Measurements from ENCODE around the gene CECR2.

CECR2 gene

DNA sequence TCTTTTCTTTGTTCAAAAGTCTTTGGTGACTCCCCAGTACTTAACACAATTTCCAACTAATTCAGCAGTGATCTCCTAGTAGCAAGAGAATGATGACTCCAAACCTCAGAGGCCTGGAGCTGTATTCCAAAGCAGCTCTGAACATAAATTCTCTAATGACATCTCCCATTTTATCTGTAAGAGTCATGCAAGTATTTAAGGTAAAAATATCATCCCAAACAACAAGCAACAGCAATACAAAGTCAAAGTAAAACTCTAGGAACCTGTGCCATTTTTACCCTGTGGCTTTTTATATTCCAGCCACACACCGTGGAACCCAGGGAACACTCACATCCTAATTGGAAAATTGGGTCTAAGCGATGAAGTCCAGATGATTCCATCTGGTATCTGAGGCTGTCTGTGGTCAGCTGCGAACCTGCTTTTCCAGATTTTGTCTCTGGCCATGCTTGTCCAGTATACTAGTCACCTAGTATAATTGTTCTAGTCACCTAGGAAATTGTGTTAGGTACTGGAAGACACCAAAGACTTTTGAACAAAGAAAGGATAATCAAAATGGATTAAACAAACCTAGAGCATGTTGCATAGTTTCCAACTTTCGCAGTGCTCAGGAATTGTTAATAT, 101.7 kb downstream of the CECR2 start:
- TF ChIP-seq, protein P1, sequence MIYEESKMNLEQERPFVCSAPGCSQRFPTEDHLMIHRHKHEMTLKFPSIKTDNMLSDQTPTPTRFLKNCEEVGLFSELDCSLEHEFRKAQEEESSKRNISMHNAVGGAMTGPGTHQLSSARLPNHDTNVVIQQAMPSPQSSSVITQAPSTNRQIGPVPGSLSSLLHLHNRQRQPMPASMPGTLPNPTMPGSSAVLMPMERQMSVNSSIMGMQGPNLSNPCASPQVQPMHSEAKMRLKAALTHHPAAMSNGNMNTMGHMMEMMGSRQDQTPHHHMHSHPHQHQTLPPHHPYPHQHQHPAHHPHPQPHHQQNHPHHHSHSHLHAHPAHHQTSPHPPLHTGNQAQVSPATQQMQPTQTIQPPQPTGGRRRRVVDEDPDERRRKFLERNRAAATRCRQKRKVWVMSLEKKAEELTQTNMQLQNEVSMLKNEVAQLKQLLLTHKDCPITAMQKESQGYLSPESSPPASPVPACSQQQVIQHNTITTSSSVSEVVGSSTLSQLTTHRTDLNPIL (CRISPR knock-in tag; IDR thresholded peaks at IDR 0.05; ENCODE audit: low read depth): no peak
- TF ChIP-seq ZNF70 (CRISPR knock-in tag; IDR thresholded peaks at IDR 0.05) (no peak), GLIS3 (CRISPR knock-in tag; IDR thresholded peaks at IDR 0.05) (no peak), TOX (CRISPR knock-in tag; IDR thresholded peaks at IDR 0.05; ENCODE audit: borderline replicate concordance) (no peak), ARNTL (CRISPR knock-in tag; IDR thresholded peaks at IDR 0.05; ENCODE audit: borderline replicate concordance, low read depth) (no peak), ZFP30 (CRISPR knock-in tag; IDR thresholded peaks at IDR 0.05) (no peak), ZNF565 (CRISPR knock-in tag; conservative IDR thresholded peaks at IDR 0.05; ENCODE audit: low read depth) (no peak), PPARA (CRISPR knock-in tag; IDR thresholded peaks at IDR 0.05; ENCODE audit: borderline replicate concordance) (no peak), SNAI2 (CRISPR knock-in tag; IDR thresholded peaks at IDR 0.05) (no peak), ISL1 (CRISPR knock-in tag; IDR thresholded peaks at IDR 0.05) (no peak), RARB (CRISPR knock-in tag; IDR thresholded peaks at IDR 0.05) (no peak)
- TF ChIP-seq, protein P2, sequence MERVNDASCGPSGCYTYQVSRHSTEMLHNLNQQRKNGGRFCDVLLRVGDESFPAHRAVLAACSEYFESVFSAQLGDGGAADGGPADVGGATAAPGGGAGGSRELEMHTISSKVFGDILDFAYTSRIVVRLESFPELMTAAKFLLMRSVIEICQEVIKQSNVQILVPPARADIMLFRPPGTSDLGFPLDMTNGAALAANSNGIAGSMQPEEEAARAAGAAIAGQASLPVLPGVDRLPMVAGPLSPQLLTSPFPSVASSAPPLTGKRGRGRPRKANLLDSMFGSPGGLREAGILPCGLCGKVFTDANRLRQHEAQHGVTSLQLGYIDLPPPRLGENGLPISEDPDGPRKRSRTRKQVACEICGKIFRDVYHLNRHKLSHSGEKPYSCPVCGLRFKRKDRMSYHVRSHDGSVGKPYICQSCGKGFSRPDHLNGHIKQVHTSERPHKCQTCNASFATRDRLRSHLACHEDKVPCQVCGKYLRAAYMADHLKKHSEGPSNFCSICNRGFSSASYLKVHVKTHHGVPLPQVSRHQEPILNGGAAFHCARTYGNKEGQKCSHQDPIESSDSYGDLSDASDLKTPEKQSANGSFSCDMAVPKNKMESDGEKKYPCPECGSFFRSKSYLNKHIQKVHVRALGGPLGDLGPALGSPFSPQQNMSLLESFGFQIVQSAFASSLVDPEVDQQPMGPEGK (CRISPR knock-in tag; IDR thresholded peaks at IDR 0.05; ENCODE audit: borderline replicate concordance): no peak
- TF ChIP-seq, protein P3, sequence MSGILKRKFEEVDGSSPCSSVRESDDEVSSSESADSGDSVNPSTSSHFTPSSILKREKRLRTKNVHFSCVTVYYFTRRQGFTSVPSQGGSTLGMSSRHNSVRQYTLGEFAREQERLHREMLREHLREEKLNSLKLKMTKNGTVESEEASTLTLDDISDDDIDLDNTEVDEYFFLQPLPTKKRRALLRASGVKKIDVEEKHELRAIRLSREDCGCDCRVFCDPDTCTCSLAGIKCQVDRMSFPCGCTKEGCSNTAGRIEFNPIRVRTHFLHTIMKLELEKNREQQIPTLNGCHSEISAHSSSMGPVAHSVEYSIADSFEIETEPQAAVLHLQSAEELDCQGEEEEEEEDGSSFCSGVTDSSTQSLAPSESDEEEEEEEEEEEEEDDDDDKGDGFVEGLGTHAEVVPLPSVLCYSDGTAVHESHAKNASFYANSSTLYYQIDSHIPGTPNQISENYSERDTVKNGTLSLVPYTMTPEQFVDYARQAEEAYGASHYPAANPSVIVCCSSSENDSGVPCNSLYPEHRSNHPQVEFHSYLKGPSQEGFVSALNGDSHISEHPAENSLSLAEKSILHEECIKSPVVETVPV (CRISPR knock-in tag; IDR thresholded peaks at IDR 0.05): no peak
- ATAC-seq: no peak

DNA sequence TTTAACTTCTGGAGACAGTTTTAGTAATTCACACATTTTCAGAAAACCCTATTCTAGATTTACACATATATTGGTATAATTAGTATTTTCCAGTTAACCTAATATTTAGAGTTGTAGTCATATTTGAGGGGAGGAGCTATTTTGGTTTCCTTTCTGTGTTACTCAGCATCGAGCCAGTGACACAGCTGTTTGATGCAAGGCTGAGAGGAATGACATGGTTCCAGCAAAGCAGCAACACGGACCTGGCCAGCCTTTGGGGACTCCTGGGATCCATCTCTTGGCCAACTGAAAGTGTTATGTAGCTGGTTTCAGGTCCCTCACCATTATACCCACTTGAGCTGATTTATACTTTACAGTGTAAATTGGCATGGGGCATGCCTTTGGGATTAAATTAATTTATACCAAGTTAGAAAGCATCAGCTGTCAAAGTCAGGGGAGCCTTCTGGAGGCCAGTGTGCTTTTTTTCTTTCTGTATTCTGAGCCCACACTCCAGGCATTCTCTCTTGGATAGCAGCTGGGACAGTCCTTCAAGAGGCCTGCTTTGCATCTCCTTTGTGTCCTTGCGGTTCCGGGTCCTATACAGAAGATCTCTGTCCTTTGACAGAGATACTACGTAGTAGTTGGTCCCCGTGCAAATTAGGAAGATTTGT, 102.8 kb downstream of the CECR2 start:
- ATAC-seq: no peak
- TF ChIP-seq, protein P2 (CRISPR knock-in tag; IDR thresholded peaks at IDR 0.05; ENCODE audit: borderline replicate concordance): no peak
- TF ChIP-seq ZNF70 (CRISPR knock-in tag; IDR thresholded peaks at IDR 0.05): no peak
- TF ChIP-seq TOX (CRISPR knock-in tag; IDR thresholded peaks at IDR 0.05; ENCODE audit: borderline replicate concordance): no peak
- TF ChIP-seq ZNF8 (CRISPR knock-in tag; IDR thresholded peaks at IDR 0.05): no peak
- TF ChIP-seq, protein P4, sequence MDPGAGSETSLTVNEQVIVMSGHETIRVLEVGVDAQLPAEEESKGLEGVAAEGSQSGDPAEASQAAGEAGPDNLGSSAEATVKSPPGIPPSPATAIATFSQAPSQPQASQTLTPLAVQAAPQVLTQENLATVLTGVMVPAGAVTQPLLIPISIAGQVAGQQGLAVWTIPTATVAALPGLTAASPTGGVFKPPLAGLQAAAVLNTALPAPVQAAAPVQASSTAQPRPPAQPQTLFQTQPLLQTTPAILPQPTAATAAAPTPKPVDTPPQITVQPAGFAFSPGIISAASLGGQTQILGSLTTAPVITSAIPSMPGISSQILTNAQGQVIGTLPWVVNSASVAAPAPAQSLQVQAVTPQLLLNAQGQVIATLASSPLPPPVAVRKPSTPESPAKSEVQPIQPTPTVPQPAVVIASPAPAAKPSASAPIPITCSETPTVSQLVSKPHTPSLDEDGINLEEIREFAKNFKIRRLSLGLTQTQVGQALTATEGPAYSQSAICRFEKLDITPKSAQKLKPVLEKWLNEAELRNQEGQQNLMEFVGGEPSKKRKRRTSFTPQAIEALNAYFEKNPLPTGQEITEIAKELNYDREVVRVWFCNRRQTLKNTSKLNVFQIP (CRISPR knock-in tag; IDR thresholded peaks at IDR 0.05; ENCODE audit: borderline replicate concordance, low read depth): no peak
- TF ChIP-seq PPARA (CRISPR knock-in tag; IDR thresholded peaks at IDR 0.05; ENCODE audit: borderline replicate concordance): no peak
- TF ChIP-seq ARNTL (CRISPR knock-in tag; IDR thresholded peaks at IDR 0.05; ENCODE audit: borderline replicate concordance, low read depth): no peak
- TF ChIP-seq, protein P1 (CRISPR knock-in tag; IDR thresholded peaks at IDR 0.05; ENCODE audit: low read depth): no peak
- no peak for TF ChIP-seq ISL1 (CRISPR knock-in tag; IDR thresholded peaks at IDR 0.05)
- no peak for TF ChIP-seq RARB (CRISPR knock-in tag; IDR thresholded peaks at IDR 0.05)
- no peak for TF ChIP-seq ZFP30 (CRISPR knock-in tag; IDR thresholded peaks at IDR 0.05)
- TF ChIP-seq, protein P5, sequence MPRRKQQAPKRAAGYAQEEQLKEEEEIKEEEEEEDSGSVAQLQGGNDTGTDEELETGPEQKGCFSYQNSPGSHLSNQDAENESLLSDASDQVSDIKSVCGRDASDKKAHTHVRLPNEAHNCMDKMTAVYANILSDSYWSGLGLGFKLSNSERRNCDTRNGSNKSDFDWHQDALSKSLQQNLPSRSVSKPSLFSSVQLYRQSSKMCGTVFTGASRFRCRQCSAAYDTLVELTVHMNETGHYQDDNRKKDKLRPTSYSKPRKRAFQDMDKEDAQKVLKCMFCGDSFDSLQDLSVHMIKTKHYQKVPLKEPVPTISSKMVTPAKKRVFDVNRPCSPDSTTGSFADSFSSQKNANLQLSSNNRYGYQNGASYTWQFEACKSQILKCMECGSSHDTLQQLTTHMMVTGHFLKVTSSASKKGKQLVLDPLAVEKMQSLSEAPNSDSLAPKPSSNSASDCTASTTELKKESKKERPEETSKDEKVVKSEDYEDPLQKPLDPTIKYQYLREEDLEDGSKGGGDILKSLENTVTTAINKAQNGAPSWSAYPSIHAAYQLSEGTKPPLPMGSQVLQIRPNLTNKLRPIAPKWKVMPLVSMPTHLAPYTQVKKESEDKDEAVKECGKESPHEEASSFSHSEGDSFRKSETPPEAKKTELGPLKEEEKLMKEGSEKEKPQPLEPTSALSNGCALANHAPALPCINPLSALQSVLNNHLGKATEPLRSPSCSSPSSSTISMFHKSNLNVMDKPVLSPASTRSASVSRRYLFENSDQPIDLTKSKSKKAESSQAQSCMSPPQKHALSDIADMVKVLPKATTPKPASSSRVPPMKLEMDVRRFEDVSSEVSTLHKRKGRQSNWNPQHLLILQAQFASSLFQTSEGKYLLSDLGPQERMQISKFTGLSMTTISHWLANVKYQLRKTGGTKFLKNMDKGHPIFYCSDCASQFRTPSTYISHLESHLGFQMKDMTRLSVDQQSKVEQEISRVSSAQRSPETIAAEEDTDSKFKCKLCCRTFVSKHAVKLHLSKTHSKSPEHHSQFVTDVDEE (CRISPR knock-in tag; IDR thresholded peaks at IDR 0.05): no peak
- TF ChIP-seq, protein P3 (CRISPR knock-in tag; IDR thresholded peaks at IDR 0.05): no peak
- no peak for TF ChIP-seq TCF4 (CRISPR knock-in tag; IDR thresholded peaks at IDR 0.05; ENCODE audit: borderline replicate concordance)
- TF ChIP-seq GLIS3 (CRISPR knock-in tag; IDR thresholded peaks at IDR 0.05): no peak
- no peak for TF ChIP-seq ZFP3 (CRISPR knock-in tag; IDR thresholded peaks at IDR 0.05)
- no peak for TF ChIP-seq OSR1 (CRISPR knock-in tag; IDR thresholded peaks at IDR 0.05)
- TF ChIP-seq SNAI2 (CRISPR knock-in tag; IDR thresholded peaks at IDR 0.05): no peak

Data from SK-N-SH treated with all-trans-retinoic acid at 6 μM for 48 hours (cell line).